ENCODE results near the gene TIMM13.

GRCh38 chr19:2457394-2458037 lies 30.1 kb upstream of the TIMM13 start:
- TF ChIP-seq MAX (IDR thresholded peaks at IDR 0.05): no peak
- TF ChIP-seq YY1 (IDR thresholded peaks at IDR 0.05; ENCODE audit: low read depth): no peak
- TF ChIP-seq EP300 (IDR thresholded peaks at IDR 0.05; ENCODE audit: borderline replicate concordance): no peak
- TF ChIP-seq CREB1 (IDR thresholded peaks at IDR 0.05; ENCODE audit: low read depth): no peak
